H9 (cell line): ENCODE measurements around the gene MEDAG. TPM values are rescaled to one million over a fixed set of nuclear protein-coding genes. Genes with fewer than 3 reads are reported as not detected.

Experiments
- DNase-seq: peaks from one replicate; pipeline ENCODE4 v3.0.0-alpha.2; 2017
- H2AFZ ChIP-seq: one replicate; pipeline ENCODE4 v1.6.1; 2013; ENCODE audit warnings: mild to moderate bottlenecking, low read length, control low read depth, moderate library complexity
- H2AK5ac ChIP-seq: 2 replicates; pipeline ENCODE4 v1.6.1; 2013; ENCODE audit warnings: low read length, control low read depth, mixed read lengths; ENCODE audit not compliant: insufficient read length
- H2BK120ac ChIP-seq: one replicate; pipeline ENCODE4 v1.6.1; 2013; ENCODE audit warnings: low read depth, mild to moderate bottlenecking, low read length, control low read depth, inconsistent platforms; ENCODE audit not compliant: poor library complexity, severe bottlenecking
- H2BK12ac ChIP-seq: 2 replicates; pipeline ENCODE4 v1.6.1; 2013; ENCODE audit warnings: low read length, control low read depth, mixed read lengths, low read depth; ENCODE audit not compliant: insufficient read length
- H2BK15ac ChIP-seq: 2 replicates; pipeline ENCODE4 v1.6.1; 2013; ENCODE audit warnings: low read depth, low read length, control low read depth
- H2BK20ac ChIP-seq: one replicate; pipeline ENCODE4 v1.6.1; 2013; ENCODE audit warnings: low read depth, mild to moderate bottlenecking, low read length, control low read depth, inconsistent platforms; ENCODE audit not compliant: poor library complexity, severe bottlenecking
- H2BK5ac ChIP-seq: 2 replicates; pipeline ENCODE4 v1.6.1; 2013; ENCODE audit warnings: low read length, control low read depth, mixed read lengths; ENCODE audit not compliant: insufficient read length
- H3K14ac ChIP-seq: 2 replicates; pipeline ENCODE4 v1.6.1; 2013; ENCODE audit warnings: low read length, control low read depth; ENCODE audit not compliant: insufficient read depth
- H3K18ac ChIP-seq: 2 replicates; pipeline ENCODE4 v1.6.1; 2013; ENCODE audit warnings: low read depth, mild to moderate bottlenecking, mixed read lengths, low read length, control low read depth; ENCODE audit not compliant: insufficient read length
- H3K23ac ChIP-seq: 2 replicates; pipeline ENCODE4 v1.6.1; 2013; ENCODE audit warnings: low read length, control low read depth, mixed read lengths, low read depth; ENCODE audit not compliant: insufficient read length
- H3K23me2 ChIP-seq: 2 replicates; pipeline ENCODE4 v1.6.1; 2013; ENCODE audit warnings: low read depth, mild to moderate bottlenecking, mixed read lengths, low read length, control low read depth; ENCODE audit not compliant: insufficient read length, poor library complexity, severe bottlenecking
- H3K27ac ChIP-seq: 2 replicates; pipeline ENCODE4 v1.5.1; 2013; ENCODE audit warnings: low read length, control low read depth, mixed read lengths, low read depth; ENCODE audit not compliant: insufficient read length
- H3K27me3 ChIP-seq: 2 replicates; pipeline ENCODE4 v1.6.1; 2013; ENCODE audit warnings: low read length, control low read depth, inconsistent platforms; ENCODE audit not compliant: insufficient read depth
- H3K4ac ChIP-seq: 2 replicates; pipeline ENCODE4 v1.6.1; 2013; ENCODE audit warnings: low read depth, mild to moderate bottlenecking, control low read depth, inconsistent platforms, low read length, moderate library complexity
- H3K4me1 ChIP-seq: 2 replicates; pipeline ENCODE4 v1.6.1; 2013; ENCODE audit warnings: low read length, control low read depth, inconsistent platforms; ENCODE audit not compliant: insufficient read depth
- H3K4me2 ChIP-seq: 2 replicates; pipeline ENCODE4 v1.6.1; 2013; ENCODE audit warnings: low read length, control low read depth, mixed read lengths; ENCODE audit not compliant: insufficient read length, insufficient read depth
- H3K56ac ChIP-seq: 2 replicates; pipeline ENCODE4 v1.6.1; 2013; ENCODE audit warnings: low read depth, mild to moderate bottlenecking, mixed read lengths, low read length, control low read depth; ENCODE audit not compliant: insufficient read length
- H3K79me1 ChIP-seq: 2 replicates; pipeline ENCODE4 v1.6.1; 2013; ENCODE audit warnings: low read depth, mild to moderate bottlenecking, moderate library complexity, low read length, control low read depth, inconsistent platforms; ENCODE audit not compliant: insufficient read depth, poor library complexity, severe bottlenecking
- H3K79me2 ChIP-seq: 2 replicates; pipeline ENCODE4 v1.6.1; 2013; ENCODE audit warnings: low read length, control low read depth, inconsistent platforms; ENCODE audit not compliant: insufficient read depth
- H3K9ac ChIP-seq: 2 replicates; pipeline ENCODE4 v1.6.1; 2013; ENCODE audit warnings: low read length, control low read depth, mixed read lengths; ENCODE audit not compliant: insufficient read length; ENCODE audit errors: extremely low read depth
- H3K9me3 ChIP-seq: one replicate; pipeline ENCODE4 v1.6.1; 2013; ENCODE audit warnings: low read depth, low read length, inconsistent platforms; ENCODE audit not compliant: control insufficient read depth
- H3T11ph ChIP-seq: one replicate; pipeline ENCODE4 v1.6.1; 2013; ENCODE audit warnings: mild to moderate bottlenecking, low read length, control low read depth, inconsistent platforms
- H4K20me1 ChIP-seq: one replicate; pipeline ENCODE4 v1.6.1; 2013; ENCODE audit not compliant: control insufficient read depth, insufficient read length, insufficient read depth
- H4K5ac ChIP-seq: 2 replicates; pipeline ENCODE4 v1.6.1; 2013; ENCODE audit warnings: low read depth, mild to moderate bottlenecking, mixed read lengths, low read length, control low read depth; ENCODE audit not compliant: insufficient read length
- H4K8ac ChIP-seq: replicated peaks from 2 replicates; pipeline ENCODE4 v1.6.1; 2013; ENCODE audit warnings: low read length, control low read depth, mixed read lengths, low read depth; ENCODE audit not compliant: insufficient read length
- H4K91ac ChIP-seq: 2 replicates; pipeline ENCODE4 v1.6.1; 2013; ENCODE audit warnings: low read depth, mild to moderate bottlenecking, moderate library complexity, mixed read lengths, low read length, control low read depth; ENCODE audit not compliant: insufficient read length
- H3K27ac Mint-ChIP-seq, 3 experiments: 2 replicates in 2 of 3; 3 replicates in 1 of 3; pipeline ENCODE4 v1.8.0; 2020 to 2021; ENCODE audit warnings: mixed read lengths in 3 of 3, mild to moderate bottlenecking in 1 of 3, moderate library complexity in 1 of 3
- H3K27me3 Mint-ChIP-seq: 2 replicates; pipeline ENCODE4 v1.8.0; 2021; ENCODE audit warnings: low read depth, mild to moderate bottlenecking, moderate library complexity, mixed read lengths
- H3K36me3 Mint-ChIP-seq, 3 experiments: 2 replicates in 2 of 3; 3 replicates in 1 of 3; pipeline ENCODE4 v1.8.0; 2020 to 2021; ENCODE audit warnings: low read depth in 3 of 3, mixed read lengths in 3 of 3; ENCODE audit not compliant: insufficient read depth in 1 of 3
- H3K4me1 Mint-ChIP-seq, 2 experiments: 2 replicates each; pipeline ENCODE4 v1.8.0; 2020; ENCODE audit warnings: mixed read lengths in 2 of 2
- H3K4me3 Mint-ChIP-seq, 2 experiments: 2 replicates in 1 of 2; 3 replicates in 1 of 2; pipeline ENCODE4 v1.8.0; 2020 to 2021; ENCODE audit warnings: mild to moderate bottlenecking in 2 of 2, mixed read lengths in 2 of 2, moderate library complexity in 1 of 2
- H3K9me3 Mint-ChIP-seq, 2 experiments: 2 replicates in 1 of 2; 3 replicates in 1 of 2; pipeline ENCODE4 v1.8.0; 2020; ENCODE audit warnings: mild to moderate bottlenecking in 2 of 2, mixed read lengths in 2 of 2, moderate library complexity in 1 of 2
- WGBS: extraction: QIAGEN DNeasy Blood & Tissue Kit; methylation state at CpG from one replicate; pipeline ENCODE4 v1.1.7; 2013; ENCODE audit warnings: missing lambda C conversion rate, low lambda C conversion rate, mixed read lengths; ENCODE audit not compliant: insufficient read length; ENCODE audit errors: extremely low coverage; 5-methylcytosine and 5-hydroxymethylcytosine counted together
- total RNA-seq: library from RNA; stranded (reverse); gene quantifications from 2 replicates; pipeline ENCODE4 v1.2.1, GENCODE V29; 2021
- TF ChIP-seq, protein P1 (sequence below): fragments of 200-600 bp; sonication (generic); conservative IDR thresholded peaks from 3 replicates; pipeline ENCODE4 v1.8.0; 2021; ENCODE audit warnings: antibody characterized with exemption, mild to moderate bottlenecking

The MEDAG gene
- total RNA-seq, 1 experiment from 2014 or later, result 0.87 TPM

DNA sequence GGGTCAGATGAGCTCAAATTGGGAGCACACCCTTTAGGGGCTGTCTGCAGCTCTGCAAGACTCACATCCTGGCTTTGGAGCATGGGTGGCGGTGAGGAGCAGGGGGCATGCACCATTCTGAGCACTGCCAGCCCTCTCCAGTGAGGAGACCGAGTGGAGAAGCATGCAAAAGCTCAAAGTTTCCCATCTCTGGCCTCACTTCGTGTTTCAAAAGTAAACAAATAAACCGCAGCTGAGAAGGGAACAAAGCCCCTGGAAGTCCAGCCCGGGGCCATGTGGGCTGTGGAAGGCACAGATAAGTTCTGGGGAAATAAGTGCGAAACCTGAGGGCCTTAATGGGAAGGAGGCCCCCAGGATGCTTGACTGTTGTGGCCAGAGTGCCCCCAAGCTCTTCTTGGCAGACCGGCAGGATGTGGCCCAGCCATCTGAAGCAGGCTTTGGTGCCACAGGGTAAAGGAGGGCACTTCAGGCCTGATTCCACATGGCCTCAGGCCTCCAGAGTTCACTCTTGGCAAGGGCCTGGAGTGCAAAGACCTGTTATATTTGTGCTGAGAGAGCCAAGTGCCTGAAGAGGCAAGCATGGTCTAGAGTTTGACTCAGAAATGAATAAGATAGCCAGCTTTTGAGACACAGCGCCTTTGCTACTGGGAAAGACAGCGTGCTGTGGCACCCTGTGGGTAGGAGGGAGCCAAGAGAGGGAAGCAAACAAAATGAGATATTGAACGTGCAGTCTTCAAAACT, 1.2 kb downstream of the MEDAG start:
- H3K27me3 Mint-ChIP-seq, result peaks cover 75% of the 10 kb centered on the region

More for the DNA sequence above, 1.2 kb downstream of the MEDAG start:
- Histone ChIP-seq H4K8ac (no peak overlapping the region), H3K9ac (no peak overlapping the region), H3K18ac (no peak overlapping the region), H3K27me3 (peaks cover 10% of the 10 kb centered on the region; the same call in 1 of the 2 replicates), H3K23ac (no peak overlapping the region), H3K9me3 (no peaks in the 10 kb centered on the region), H2BK120ac (no peak overlapping the region), H3K79me2 (no peaks in the 10 kb centered on the region), H3K4me1 (no peaks in the 10 kb centered on the region), H3K27ac (no peak overlapping the region), H3K79me1 (no peaks in the 10 kb centered on the region), H4K91ac (no peak overlapping the region), H3K4ac (no peak overlapping the region), H2BK20ac (no peak overlapping the region), H3K14ac (no peak overlapping the region; the same call in 1 of the 2 replicates), H4K20me1 (no peaks in the 10 kb centered on the region), H4K5ac (no peak overlapping the region), H2BK5ac (no peak overlapping the region), H3T11ph (no peak overlapping the region), H3K56ac (no peak overlapping the region), H2AK5ac (no peak overlapping the region), H2BK12ac (no peak overlapping the region), H3K23me2 (peaks cover 8% of the 10 kb centered on the region), H2BK15ac (no peak overlapping the region), H3K4me2 (no peak overlapping the region), H2AFZ (no peak overlapping the region)
- no peaks in the 10 kb centered on the region for H3K9me3 Mint-ChIP-seq
- DNase-seq, result no peak
- no CpG with 5 or more reads among the region's 10 CpGs for WGBS
- TF ChIP-seq, protein P1, sequence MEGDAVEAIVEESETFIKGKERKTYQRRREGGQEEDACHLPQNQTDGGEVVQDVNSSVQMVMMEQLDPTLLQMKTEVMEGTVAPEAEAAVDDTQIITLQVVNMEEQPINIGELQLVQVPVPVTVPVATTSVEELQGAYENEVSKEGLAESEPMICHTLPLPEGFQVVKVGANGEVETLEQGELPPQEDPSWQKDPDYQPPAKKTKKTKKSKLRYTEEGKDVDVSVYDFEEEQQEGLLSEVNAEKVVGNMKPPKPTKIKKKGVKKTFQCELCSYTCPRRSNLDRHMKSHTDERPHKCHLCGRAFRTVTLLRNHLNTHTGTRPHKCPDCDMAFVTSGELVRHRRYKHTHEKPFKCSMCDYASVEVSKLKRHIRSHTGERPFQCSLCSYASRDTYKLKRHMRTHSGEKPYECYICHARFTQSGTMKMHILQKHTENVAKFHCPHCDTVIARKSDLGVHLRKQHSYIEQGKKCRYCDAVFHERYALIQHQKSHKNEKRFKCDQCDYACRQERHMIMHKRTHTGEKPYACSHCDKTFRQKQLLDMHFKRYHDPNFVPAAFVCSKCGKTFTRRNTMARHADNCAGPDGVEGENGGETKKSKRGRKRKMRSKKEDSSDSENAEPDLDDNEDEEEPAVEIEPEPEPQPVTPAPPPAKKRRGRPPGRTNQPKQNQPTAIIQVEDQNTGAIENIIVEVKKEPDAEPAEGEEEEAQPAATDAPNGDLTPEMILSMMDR, result no peak
- peak overlapping the region; percentile 42 to 65; a peak in 2 of 5 replicates for H3K4me3 Mint-ChIP-seq
- no peaks in the 10 kb centered on the region for H3K36me3 Mint-ChIP-seq
- H3K4me1 Mint-ChIP-seq, result peaks cover 4 to 6% of the 10 kb centered on the region in 2 experiments
- H3K27ac Mint-ChIP-seq, result no peak overlapping the region
